Measurements from ENCODE around the gene ZNF431. TPM values are rescaled to one million over a fixed set of nuclear protein-coding genes. Genes with fewer than 3 reads are reported as not detected.

ZNF431 gene
- total and polyA plus RNA-seq, 4 donors = 0.29 to 6.6 (median 1.5) TPM

GRCh38 chr19:21143428-21143827, 1.6 kb downstream of the ZNF431 start (continued):
- TF ChIP-seq MAX (IDR thresholded peaks at IDR 0.05) (no peak), ATF3 (IDR thresholded peaks at IDR 0.05) (no peak)

- WGBS = 94% methylated on average over 1 of the region's 1 CpG
These were observed 2.0 kb downstream of the ZNF431 start for GRCh38 chr19:21143854-21144253.

More at GRCh38 chr19:21143854-21144253, 2.0 kb downstream of the ZNF431 start:
- H3K9ac ChIP-seq (ENCODE audit: low read depth in 1 of 2, low read length in 2 of 2) = no peak overlapping the region
- DNase-seq (ENCODE audit: low spot score) = no peak
- peaks cover 0 to 2% (median 0%) of the 10 kb centered on the region in 4 donors for H3K9me3 ChIP-seq (ENCODE audit: control insufficient read depth in 4 of 4, low read length in 3 of 4)
- no peaks in the 10 kb centered on the region for H3K27me3 ChIP-seq (ENCODE audit: control insufficient read depth in 4 of 4, insufficient read depth in 4 of 4, low read length in 3 of 4)
- no peaks in the 10 kb centered on the region for H3K4me1 ChIP-seq (ENCODE audit: control insufficient read depth in 4 of 4, insufficient read depth in 4 of 4, low read length in 3 of 4)
- no peak overlapping the region for H3K27ac ChIP-seq (ENCODE audit: low read depth in 1 of 2, low read length in 2 of 2)
- H3K36me3 ChIP-seq (ENCODE audit: control insufficient read depth in 4 of 4, insufficient read depth in 3 of 4, low read depth in 1 of 4, low read length in 3 of 4) = peaks cover 0 to 4% (median 0%) of the 10 kb centered on the region in 4 donors
- TF ChIP-seq NR2F2 (IDR thresholded peaks at IDR 0.05) (no peak), REST (IDR thresholded peaks at IDR 0.05) (no peak), FOXA1 (IDR thresholded peaks at IDR 0.05) (no peak), HNF4G (IDR thresholded peaks at IDR 0.05) (no peak), HNF4A (conservative IDR thresholded peaks at IDR 0.05) (no peak), ATF3 (IDR thresholded peaks at IDR 0.05) (no peak), YY1 (IDR thresholded peaks at IDR 0.05) (no peak), JUND (IDR thresholded peaks at IDR 0.05) (no peak), ZBTB33 (IDR thresholded peaks at IDR 0.05) (no peak), EGR1 (IDR thresholded peaks at IDR 0.05; ENCODE audit: low read depth in 2 of 2) (no peak)
- H3K4me3 ChIP-seq (ENCODE audit: low read depth in 1 of 3, low read length in 3 of 3) = no peak overlapping the region
